GM19324 (cell line): ENCODE data around the gene ILRUN.
"Not testable (repeated sequence)": the region's sequence is repeated elsewhere in the genome, so short reads cannot be mapped to it uniquely, and the experiment has no call there.

ENCODE experiments used
- ATAC-seq: cut with Tn5 transposase; IDR thresholded peaks from one replicate; pipeline ENCODE4 v1.9.1; 2021; ENCODE audit warnings: mild to moderate bottlenecking, moderate library complexity; ENCODE audit not compliant: unreplicated experiment, low FRiP score

Gene ILRUN

DNA sequence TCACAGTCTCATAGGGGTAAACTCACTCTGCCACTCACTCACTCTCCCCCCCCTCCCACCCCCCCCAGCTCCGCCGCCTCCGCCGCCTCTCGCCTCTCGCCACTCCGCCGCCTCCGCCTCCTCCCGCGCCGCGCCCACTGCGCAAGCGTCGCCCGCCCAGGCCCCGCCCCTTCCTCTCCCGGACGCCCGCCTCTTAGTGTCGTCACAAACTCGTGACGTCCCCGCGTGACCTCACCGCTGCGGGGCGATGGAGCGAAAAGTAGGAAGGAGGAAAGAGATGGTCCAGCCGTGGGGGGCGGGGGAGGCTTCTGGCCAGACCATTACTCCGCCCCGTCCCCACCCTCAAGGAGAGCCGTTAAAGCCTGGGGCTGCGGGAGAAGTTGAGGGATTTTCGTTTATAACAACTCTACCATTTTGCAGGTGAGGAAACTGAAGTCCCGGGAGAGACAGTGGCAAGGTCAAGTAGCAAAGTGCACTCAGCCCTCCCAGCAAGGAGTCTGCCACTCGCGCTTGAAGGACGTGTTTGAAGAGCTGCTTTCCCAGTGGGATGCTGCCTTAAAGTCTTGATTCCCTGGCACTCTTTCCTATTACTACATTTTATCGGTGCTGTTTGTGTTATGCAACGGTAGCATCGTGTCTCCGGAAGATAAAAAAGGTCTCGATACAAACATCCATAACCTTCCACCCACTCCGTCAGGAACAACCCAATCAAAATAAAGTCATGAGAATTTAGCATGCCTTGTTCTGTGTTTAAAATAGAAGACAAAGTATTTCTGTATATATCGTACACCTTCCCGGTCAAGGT is at the start of gene ILRUN:
TSS of gene ILRUN (minus strand) at position 29 of the 805 bp plus-strand sequence. CDS start 164 bp downstream, outside the sequence.
- peak; percentile 88 for ATAC-seq

DNA sequence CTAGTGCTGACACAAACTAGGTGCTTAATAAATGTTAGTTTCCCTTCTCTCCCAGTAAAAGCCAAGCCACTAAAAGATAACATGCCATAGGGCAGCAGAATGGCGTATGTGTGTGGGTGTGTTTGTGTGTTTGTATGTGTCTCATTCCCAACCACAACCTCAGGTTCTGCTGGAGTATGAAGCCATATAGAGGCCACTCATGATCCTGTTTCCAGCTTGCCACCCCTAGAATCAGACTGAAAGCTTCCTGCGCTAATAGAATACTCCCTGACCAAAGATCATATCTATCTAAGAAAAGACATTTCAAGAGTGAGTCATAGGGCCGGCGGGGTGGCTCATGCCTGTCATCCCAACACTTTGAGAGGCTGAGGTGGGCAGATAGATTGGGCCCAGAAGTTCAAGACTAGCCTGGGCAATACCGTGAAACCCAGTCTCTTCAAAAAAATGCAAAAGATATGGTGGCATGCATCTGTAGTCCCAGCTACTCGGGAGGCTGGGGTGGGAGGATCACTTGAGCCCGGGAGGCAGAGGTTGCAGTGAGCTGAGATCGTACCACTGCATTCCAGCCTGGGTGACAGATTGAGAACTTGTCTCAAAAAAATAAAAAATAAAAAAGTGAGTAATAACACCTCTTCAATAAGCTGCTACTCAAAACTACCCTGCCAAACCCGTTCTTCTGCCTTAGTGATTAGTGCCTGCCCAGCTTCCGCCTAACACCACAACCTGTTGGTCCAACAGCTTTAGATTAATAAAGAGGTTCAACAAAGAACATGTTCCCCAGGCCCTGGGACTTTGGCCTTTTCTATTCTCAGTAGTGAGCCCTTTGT is 48.9 kb upstream of the ILRUN start:
- ATAC-seq, result no peak

DNA sequence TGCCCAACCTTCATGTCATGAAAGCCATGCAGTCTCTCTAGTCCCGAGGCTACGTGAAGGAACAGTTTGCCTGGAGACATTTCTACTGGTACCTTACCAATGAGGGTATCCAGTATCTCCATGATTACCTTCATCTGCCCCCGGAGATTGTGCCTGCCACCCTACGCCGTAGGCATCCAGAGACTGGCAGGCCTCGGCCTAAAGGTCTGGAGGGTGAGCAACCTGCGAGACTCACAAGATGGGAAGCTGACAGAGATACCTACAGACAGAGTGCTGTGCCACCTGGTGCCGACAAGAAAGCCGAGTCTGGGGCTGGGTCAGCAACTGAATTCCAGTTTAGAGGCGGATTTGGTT is 47.7 kb upstream of the ILRUN start:
- not testable (repeated sequence) for ATAC-seq

DNA sequence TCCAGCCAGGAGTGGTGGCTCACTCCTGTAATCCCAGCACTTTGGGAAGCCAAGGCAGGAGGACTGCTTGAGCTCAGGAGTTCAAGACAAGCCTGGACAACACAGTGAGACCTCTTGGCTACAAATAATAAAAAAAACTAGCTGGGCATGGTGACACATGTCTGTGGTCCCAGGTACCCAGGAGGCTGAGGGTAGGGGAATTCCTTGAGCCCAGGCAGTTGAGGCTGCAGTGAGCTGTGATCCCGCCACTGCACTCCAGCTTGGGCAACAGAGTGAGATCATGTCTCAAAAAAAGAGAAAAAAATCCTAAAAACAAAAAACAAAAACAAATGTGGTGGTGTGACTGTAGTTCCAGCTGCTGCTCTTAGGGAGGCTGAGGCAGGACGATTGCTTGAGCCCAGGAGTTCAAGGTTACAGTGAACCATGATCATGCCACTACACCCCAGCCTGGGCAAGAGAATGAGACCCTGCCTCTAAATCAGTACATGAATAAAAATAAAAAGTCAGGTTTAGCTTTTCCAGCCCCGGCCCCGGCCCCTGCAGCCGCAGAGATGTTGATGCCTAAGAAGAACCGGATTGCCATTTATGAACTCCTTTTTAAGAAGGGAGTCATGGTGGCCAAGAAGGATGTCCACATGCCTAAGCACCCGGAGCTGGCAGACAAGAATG is 47.2 kb upstream of the ILRUN start:
- ATAC-seq, result no peak

DNA sequence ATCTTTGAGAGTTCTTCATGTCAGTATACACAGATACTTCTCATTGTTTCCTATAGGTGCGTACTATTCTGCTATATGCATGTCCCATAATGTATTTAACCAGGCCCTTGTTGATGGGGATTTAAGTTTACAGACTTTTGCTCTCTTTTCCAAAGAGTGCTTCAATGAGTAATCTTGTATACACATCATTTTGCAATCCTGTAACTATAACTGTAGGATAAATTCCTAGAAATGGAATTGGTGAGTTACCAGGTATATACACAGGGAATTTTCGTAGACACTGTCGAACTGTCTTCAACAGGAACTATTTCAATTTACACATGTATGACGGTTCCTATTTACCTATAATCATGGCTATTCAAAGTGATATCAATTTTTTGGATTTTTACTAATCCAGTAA is 45.5 kb upstream of the ILRUN start:
- ATAC-seq, result no peak

DNA sequence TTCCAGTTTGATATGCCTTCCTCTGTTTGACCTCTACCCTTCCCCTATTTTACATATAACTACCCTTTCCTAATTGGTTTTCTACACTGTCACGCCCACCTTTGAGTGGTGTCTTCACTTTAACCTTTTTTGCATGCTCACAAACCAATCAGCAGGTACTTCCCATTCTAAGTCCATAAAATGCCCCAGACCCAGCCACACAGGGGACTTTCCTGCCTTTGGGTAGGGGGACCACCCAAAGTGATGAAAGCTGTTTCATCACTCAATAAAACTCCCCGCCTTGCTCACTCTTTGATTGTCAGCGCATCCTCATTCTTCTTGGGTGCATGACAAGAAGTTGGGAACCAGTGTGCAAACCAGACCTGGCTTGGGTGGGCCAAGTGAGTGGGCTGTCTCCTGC is 40.3 kb upstream of the ILRUN start:
- ATAC-seq, result no peak

DNA sequence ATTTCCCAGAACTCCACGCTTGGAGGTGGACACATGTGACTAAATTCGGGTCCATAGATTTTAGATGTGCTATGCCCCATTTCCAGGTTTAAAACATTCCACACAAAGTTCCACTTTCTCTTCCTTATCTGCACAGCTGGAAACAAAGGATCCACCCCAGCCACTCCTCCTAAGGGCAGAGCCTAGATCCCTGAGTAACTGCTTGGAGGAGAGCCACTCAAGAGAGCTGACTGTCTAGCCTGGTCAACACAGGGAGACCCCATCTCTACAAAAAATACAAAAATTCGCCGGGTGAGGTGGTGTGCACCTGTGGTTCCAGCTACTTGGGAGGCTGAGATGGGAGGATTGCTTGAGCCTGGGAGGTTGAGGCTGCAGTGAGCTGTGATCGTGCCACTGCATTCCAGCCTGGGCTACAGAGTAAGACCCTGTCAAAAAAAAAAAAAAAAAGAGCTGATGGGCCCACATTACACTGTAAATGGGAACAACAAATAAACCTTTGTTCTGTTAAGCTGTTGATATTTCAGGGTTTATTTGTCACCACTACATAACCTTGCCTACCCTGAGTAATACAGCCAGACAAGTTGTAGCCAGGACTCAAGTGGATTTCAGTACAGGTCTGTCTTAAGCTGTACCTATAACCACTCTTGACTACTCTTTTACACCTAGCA is 35.0 kb upstream of the ILRUN start:
- ATAC-seq, result no peak

DNA sequence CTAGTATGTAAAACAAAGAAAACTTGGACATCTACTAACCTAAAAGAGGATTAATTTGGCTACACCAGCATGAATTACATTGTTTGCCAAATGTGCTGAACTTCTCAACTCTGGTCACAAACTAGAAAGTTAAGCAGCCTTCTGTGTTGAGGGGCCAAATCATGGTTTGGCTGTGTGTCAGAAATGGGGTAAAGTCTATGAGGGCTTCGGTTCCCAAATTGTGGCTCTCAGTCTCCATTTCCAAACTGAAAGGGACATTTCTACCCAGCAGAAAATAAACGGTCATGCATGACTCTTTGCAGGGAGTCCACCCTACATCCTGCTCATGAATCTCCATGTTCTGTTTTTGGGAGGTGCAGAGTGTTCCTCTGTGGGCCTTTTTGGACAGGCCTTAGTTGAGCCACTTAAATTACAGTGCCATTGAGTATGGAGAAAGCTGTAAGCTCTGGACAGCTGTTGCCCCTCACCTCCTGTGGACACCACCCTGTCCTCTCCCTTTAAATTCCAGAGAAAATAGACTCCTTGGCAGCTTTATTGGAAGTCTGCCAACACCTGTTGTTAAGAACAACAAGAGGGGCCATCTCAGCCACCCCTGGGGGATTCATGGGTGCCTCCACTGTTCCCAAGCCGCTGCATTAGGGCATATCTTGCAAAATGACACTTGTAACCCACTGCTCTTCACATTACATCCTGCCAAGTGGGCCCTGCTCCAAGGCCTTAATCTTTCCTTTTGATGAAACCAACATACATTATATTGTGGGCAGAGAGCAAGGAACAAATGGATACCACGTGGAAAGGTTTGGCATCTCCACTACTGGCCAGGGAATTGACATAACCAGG is 33.3 kb upstream of the ILRUN start:
- ATAC-seq, result no peak

DNA sequence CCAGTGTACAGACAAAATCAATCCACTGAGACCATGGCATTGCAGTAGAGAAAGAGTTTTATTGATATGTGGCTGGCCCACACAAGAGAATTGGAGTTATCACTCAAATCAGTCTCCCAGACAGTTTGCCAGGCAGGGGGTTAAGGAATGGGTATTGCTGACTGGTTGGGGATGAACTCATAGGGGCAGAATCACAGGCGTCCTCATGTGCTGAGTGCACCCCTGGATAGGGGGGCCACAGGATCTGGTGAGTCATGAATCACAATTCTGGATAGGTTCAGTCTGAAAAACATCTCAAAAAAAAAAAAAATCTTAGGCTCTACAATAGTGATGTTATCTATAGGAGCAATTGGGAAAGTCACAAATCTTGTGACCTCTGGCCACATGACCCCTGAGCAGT is 29.5 kb upstream of the ILRUN start:
- no peak for ATAC-seq

DNA sequence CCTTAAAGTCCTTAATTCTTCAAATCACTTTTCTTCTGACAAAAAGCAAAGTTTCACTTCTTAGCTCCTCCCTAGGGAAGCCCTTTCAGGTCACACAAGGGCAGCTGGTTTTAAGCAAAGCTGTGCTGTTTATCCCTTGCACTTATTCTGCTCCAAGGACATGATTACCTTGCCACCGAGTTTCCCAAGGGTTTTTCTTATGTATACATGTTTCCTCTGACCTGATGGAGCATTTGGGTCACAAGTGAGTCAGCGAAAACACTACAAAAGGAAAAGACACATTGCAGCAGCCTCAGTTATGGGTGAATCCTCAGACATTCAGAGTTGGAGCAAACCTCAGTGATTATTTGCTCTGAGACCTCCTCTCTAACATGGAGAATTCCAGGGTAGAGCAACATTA is 26.6 kb upstream of the ILRUN start:
- no peak for ATAC-seq

DNA sequence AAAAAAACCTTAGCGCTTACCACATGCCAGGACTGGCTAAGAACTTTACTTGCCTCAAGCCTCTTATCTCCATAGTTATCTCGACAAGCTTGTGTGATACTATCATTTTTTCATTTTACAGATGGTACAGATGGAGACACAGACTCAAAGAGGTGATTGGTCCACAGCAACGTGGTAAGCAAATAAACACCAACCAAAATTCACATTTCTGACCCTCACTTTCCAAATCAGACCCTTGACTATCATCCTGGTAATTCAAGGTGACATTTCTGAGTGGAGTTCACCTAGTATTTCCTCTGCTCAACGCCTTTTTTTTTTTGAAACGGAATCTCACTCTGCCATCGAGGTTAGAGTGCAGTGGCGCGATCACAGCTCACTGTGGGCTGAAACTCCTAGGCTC is 25.9 kb upstream of the ILRUN start:
- no peak for ATAC-seq

DNA sequence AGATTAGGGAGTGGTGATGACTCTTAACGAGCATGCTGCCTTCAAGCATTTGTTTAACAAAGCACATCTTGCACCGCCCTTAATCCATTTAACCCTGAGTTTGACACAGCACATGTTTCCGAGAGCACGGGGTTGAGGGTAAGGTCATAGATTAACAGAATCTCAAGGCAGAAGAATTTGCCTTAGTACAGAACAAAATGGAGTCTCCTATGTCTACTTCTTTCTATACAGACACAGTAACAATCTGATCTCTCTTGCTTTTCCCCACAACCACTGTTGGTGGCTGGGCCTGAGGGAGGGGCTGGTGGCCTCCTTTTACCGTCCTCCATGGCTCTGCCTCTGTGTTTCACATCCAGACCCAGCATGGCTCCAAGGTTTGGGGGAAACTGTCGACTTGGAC is 23.6 kb upstream of the ILRUN start:
- ATAC-seq, result not testable (repeated sequence)

DNA sequence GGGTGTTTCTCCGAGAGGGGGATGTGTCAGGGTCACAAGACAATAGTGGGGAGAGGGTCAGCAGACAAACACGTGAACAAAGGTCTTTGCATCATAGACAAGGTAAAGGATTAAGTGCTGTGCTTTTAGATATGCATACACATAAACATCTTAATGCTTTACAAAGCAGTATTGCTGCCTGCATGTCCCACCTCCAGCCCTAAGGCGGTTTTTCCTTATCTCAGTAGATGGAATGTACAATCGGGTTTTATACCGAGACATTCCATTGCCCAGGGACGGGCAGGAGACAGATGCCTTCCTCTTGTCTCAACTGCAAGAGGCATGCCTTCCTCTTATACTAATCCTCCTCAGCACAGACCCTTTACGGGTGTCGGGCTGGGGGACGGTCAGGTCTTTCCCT is 23.1 kb upstream of the ILRUN start:
- not testable (repeated sequence) for ATAC-seq

DNA sequence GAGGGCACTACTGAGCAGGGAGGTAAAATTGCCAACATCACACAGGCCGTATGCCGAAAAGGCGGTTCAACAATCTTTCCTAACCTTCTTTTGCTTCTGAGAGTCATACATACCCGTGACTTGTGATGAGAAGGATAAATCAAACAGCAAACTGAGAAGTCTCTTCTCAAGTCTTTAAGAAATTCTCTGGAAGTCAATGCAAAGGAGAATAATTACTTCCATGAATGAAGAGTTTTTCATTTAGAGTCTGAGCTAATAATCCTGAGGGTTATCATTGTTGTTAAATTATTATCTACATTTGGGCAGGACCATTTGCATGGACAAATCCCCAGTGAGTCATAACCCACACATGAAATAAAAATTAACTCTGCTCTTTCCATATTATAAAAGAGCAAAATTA is 22.4 kb upstream of the ILRUN start:
- ATAC-seq, result no peak

DNA sequence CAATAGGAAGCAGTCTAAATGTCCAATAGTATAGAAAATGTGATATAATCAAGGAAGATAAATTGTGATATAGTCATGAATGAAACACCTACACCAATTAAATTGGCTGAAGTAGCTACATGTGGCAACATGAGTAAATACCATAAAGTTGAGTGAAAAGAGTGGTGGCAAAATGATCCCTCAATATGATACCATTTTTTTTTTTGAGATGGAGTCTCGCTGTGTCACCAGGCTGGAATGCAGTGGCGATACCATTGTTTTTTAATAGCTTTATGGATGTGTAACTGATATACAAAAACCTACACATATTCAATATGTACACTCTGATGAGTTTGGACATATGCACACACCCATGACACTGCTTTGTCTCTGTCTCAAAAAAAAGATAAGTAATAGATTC is 20.9 kb upstream of the ILRUN start:
- no peak for ATAC-seq

DNA sequence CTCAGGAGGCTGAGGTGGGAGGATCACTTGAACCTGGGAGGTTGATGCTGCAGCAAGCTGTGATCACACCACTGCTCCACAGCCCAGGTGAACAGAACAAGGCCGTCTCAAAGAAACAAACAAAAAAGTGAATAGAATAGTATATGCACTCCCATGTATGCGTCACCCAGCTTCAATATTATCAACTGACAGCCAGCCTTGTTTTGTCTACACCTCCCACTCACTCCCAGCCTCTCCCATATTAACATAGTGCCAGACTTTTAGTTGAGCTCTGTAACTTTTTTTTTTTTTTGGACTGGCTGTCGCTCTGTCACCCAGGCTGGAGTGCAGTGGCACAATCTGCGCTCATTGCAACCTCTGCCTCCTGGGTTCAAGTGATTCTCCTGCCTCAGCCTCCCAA is 18.1 kb upstream of the ILRUN start:
- no peak for ATAC-seq

DNA sequence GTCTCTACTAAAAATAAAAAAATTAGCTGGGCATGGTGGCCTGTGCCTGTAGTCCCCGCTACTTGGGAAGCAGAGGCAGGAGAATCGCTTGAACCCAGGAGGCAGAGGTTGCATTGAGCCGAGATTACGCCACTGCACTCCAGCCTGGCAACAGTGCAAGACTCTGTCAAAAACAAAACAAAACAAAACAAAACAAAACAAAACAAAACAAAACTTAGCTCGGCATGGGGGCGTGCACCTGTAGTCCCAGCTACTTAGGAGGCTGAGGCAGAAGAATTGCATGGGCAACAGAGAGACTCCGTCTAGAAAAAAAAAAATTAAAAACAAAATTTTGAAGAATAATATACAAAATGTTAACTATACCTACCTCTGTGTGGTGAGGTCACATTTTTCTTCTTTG is 16.3 kb upstream of the ILRUN start:
- ATAC-seq, result not testable (repeated sequence)

DNA sequence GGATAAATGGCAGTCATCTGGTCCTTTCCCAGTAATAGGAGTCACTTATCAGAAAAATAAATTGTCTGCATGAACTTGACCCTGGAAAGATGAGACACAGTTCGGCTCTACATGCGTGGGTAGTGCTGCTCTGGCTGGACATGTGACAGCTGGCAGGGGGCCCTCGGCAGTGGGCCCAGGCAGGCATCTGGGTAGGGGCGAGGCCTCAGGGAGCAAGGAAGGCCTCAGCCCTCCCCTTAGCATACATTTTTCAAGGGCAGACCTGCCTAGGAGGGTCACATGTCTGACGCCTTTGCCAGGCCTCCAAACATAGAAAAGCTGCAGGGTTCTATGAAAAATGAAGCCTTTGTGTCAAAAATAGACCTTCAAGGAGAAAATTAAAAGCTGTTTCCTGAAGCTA is 12.8 kb upstream of the ILRUN start:
- no peak for ATAC-seq

DNA sequence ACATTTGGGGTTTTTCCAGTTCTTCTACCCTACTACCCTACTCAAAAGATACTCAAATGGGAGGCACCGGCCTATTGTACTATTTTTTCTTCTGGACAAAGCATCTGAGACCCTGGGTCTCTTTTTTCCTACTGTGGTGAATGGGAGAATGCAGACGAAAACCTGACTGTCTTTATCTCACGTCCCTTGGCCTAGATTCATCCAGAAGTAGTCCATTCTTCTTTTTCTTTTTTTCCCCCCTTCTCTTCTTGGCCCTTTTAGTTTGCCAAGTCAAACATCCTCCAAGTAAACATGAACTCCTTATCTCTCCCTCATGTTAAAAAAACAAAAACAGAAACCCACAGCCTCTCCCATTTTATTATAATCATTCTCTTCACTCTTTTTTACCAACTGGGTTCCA is 8.7 kb upstream of the ILRUN start:
- no peak for ATAC-seq

DNA sequence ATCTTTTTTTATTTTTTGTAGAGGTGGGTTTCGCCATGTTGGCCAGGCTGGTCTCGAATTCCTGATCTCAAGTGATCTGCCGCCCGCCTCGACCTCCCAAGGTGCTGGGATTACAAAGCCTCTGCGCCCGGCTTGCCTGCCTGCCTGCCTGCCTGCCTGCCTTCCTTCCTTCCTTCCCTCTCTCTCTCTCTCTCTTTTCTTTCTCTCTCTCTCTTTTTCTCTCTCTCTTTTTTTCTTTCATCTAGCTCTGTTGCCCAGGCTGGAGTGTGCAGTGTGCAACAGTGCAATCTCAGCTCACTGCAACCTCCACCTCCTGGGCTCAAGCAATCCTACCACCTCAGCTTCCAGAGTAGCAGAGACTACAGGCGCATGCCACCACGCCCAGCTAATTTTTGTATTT is 4.6 kb upstream of the ILRUN start:
- no peak for ATAC-seq
